ENCODE results near the gene FAM240A.

Gene FAM240A

DNA sequence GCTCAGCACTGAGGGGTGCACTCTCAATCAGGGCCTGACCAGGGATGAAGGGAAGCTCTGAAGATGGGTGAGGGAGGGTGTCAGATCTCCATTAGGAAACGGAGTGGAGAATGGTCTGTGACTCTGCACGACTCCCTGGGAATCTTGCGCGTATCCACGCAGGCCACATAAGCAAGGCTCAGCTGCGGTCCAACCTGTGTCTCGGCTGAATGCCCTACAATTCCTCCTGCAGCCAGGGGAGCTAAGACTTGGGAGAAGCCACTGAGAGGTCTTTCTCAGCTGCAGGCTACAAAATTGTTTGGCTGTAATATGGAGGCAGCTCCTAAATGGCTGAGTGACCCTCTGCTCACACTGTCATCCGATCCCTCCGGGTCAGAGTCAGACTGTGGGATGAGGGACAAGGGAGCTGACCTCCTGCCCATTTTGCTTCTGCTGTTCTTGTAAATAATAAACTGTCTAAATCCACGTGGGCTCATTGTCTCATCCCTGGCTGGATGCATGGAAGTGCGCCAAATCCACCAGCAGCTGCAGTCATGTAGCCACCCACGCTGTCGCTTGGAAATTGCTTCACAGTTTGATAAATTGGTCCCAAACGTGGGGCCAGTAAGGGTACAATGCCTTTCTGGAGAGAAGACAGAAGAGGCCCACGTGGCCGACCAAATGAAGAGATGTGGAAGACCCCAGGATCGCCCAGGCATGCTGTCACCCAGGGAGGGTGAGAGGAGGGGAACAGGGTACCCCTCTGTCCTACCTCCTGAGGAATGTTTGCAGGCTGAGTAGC is 50.6 kb downstream of the FAM240A start:
- H3K4me3 ChIP-seq (ENCODE audit: low read depth, low read length), result no peak overlapping the region
- TF ChIP-seq, protein P1, sequence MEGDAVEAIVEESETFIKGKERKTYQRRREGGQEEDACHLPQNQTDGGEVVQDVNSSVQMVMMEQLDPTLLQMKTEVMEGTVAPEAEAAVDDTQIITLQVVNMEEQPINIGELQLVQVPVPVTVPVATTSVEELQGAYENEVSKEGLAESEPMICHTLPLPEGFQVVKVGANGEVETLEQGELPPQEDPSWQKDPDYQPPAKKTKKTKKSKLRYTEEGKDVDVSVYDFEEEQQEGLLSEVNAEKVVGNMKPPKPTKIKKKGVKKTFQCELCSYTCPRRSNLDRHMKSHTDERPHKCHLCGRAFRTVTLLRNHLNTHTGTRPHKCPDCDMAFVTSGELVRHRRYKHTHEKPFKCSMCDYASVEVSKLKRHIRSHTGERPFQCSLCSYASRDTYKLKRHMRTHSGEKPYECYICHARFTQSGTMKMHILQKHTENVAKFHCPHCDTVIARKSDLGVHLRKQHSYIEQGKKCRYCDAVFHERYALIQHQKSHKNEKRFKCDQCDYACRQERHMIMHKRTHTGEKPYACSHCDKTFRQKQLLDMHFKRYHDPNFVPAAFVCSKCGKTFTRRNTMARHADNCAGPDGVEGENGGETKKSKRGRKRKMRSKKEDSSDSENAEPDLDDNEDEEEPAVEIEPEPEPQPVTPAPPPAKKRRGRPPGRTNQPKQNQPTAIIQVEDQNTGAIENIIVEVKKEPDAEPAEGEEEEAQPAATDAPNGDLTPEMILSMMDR (IDR thresholded peaks at IDR 0.05; ENCODE audit: low read depth, low read length, missing control alignments), result no peak
- no peak for DNase-seq (ENCODE audit: low read depth)

- DNase-seq (ENCODE audit: low read depth), result no peak
- H3K4me3 ChIP-seq (ENCODE audit: low read depth, low read length), result no peak overlapping the region
- TF ChIP-seq, protein P1 (IDR thresholded peaks at IDR 0.05; ENCODE audit: low read depth, low read length, missing control alignments), result peak; percentile 17
Measured at GRCh38 chr3:46663591-46664135, 51.3 kb downstream of the FAM240A start.

GRCh38 chr3:46664188-46664970 is 52.1 kb downstream of the FAM240A start:
- no peak overlapping the region for H3K4me3 ChIP-seq (ENCODE audit: low read depth, low read length)
- TF ChIP-seq, protein P1 (IDR thresholded peaks at IDR 0.05; ENCODE audit: low read depth, low read length, missing control alignments), result no peak
- DNase-seq (ENCODE audit: low read depth), result no peak

- DNase-seq (ENCODE audit: low read depth), result no peak
- H3K4me3 ChIP-seq (ENCODE audit: low read depth, low read length), result no peak overlapping the region
- TF ChIP-seq, protein P1 (IDR thresholded peaks at IDR 0.05; ENCODE audit: low read depth, low read length, missing control alignments), result no peak
Measured at GRCh38 chr3:46664971-46665762, 52.8 kb downstream of the FAM240A start.

DNA sequence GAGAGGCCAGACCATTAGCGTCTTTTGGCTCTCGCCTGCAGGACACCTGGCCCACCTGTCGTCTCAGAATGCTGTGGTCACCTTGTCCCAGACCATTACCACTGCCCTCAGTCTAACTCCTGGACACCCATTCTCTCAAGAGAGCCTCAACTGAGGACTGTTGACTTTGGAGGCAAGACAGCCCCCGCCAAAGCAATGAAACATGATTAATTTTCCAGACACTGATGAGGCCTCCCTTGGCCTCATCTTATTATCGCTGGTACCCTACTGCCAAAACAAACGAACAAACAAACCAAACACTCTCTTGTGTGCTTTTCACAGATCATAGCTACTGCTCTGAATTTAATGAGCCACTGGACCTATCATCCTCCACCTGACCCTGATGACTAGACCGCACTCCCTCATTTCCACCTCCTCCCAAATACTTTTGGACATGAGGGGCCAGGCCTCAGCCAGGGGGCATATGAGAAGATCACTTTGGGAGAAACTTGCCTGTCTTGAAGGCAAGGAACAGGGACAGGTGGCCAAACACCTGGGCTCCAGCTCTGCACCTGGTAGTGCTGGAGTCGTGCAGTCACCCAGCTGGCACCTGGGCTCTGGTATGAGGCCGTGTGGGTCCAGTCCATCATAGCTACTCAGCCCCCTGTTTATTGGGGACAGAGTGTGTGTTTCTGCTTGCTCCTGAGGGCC is 53.6 kb downstream of the FAM240A start:
- TF ChIP-seq, protein P1 (IDR thresholded peaks at IDR 0.05; ENCODE audit: low read depth, low read length, missing control alignments), result no peak
- DNase-seq (ENCODE audit: low read depth), result no peak
- H3K4me3 ChIP-seq (ENCODE audit: low read depth, low read length), result no peak overlapping the region

- TF ChIP-seq, protein P1 (IDR thresholded peaks at IDR 0.05; ENCODE audit: low read depth, low read length, missing control alignments), result no peak
- no peak overlapping the region for H3K4me3 ChIP-seq (ENCODE audit: low read depth, low read length)
- DNase-seq (ENCODE audit: low read depth), result no peak
Measured at GRCh38 chr3:46666453-46666845, 54.1 kb downstream of the FAM240A start.

Measured in GM12864 (cell line).